B cell (primary cell): ENCODE data around the gene IFT88. TPM values are rescaled to one million over a fixed set of nuclear protein-coding genes. Genes with fewer than 3 reads are reported as not detected.
A peak's percentile ranks its signal among the peaks of the same experiment; 100 is the strongest.

Experiments used
- ATAC-seq: fragments of 200-7000 bp; cut with Tn5 transposase; one replicate; pipeline ENCODE4 v1.10.0; 2021; ENCODE audit warnings: low read depth, mild to moderate bottlenecking, moderate number of reproducible peaks, moderate library complexity
- CTCF ChIA-PET: fragments of 350-600 bp; sonication (Branson Sonifier 250); formaldehyde crosslinking; loops from one replicate; lab custom pipeline; 2021; ENCODE audit warnings: antibody characterized with exemption, inconsistent platforms; lab: Charles Lee
- POLR2A ChIA-PET: fragments of 350-600 bp; sonication (Branson Sonifier 250); formaldehyde crosslinking; loops from one replicate; lab custom pipeline; 2021; ENCODE audit warnings: antibody characterized with exemption; lab: Charles Lee
- DNase-seq: peaks from one replicate; pipeline ENCODE4 v3.0.0; 2013
- H2AFZ ChIP-seq: 2 replicates; pipeline ENCODE4 v1.6.1; 2012; ENCODE audit warnings: mild to moderate bottlenecking, low read depth, low read length; ENCODE audit not compliant: insufficient read depth, poor library complexity, severe bottlenecking
- H3K27ac ChIP-seq, 2 donors: 1 replicate in 1 of 2; 2 replicates in 1 of 2; pipeline ENCODE4 v1.5.1; 2012 to 2013; ENCODE audit warnings: low read length in 2 of 2, mild to moderate bottlenecking in 2 of 2, moderate library complexity in 1 of 2
- H3K27me3 ChIP-seq, 4 experiments: fragments of 200-600 bp in 1 of 4; sonication (generic) in 1 of 4; replicated peaks in 1 of 4; 1 replicate in 2 of 4; 2 replicates in 2 of 4; pipeline versions ENCODE4 v1.6.1 to v1.7.0; 2013 to 2016; ENCODE audit warnings: low read length in 3 of 4, mild to moderate bottlenecking in 2 of 4, mixed read lengths in 1 of 4, moderate library complexity in 1 of 4; ENCODE audit not compliant: insufficient read depth in 4 of 4, control insufficient read depth in 3 of 4; ENCODE audit errors: control extremely low read depth in 1 of 4
- H3K36me3 ChIP-seq, 2 experiments: replicated peaks in 1 of 2; 1 replicate in 1 of 2; 2 replicates in 1 of 2; pipeline versions ENCODE4 v1.6.1 to v1.7.1; 2013; ENCODE audit warnings: low read length in 1 of 2; ENCODE audit not compliant: insufficient read depth in 2 of 2, control insufficient read depth in 1 of 2; ENCODE audit errors: control extremely low read depth in 1 of 2, extremely low read depth in 1 of 2
- H3K4me1 ChIP-seq, 2 donors: fragments of 200-600 bp in 1 of 2; sonication (generic) in 1 of 2; 1 replicate in 1 of 2; 2 replicates in 1 of 2; pipeline versions ENCODE4 v1.5.1 to v1.6.1; 2013 to 2017; ENCODE audit warnings: low read length in 2 of 2; ENCODE audit not compliant: control insufficient read depth in 2 of 2, insufficient read depth in 2 of 2
- H3K4me2 ChIP-seq: replicated peaks from 2 replicates; pipeline ENCODE3; 2012; ENCODE audit warnings: mild to moderate bottlenecking, low read depth, low read length; ENCODE audit not compliant: poor library complexity, severe bottlenecking
- H3K4me3 ChIP-seq, 5 experiments: fragments of 200-600 bp in 1 of 5; sonication (generic) in 1 of 5; 1 replicate in 3 of 5; 2 replicates in 2 of 5; pipeline versions ENCODE4 v1.5.1 to v1.7.0; 2011 to 2016; ENCODE audit warnings: low read length in 4 of 5, mild to moderate bottlenecking in 4 of 5, low read depth in 2 of 5, control low read depth in 1 of 5, moderate library complexity in 1 of 5; ENCODE audit not compliant: insufficient read depth in 1 of 5; ENCODE audit errors: control extremely low read depth in 1 of 5, extremely low read depth in 1 of 5
- H3K79me2 ChIP-seq: fragments of 200-600 bp; sonication (generic); one replicate; pipeline ENCODE4 v1.6.0; 2016; ENCODE audit warnings: low read length; ENCODE audit not compliant: control insufficient read depth, insufficient read depth
- H3K9ac ChIP-seq: fragments of 200-600 bp; sonication (generic); 2 replicates; pipeline ENCODE4 v1.6.1; 2017; ENCODE audit warnings: mild to moderate bottlenecking, low read length, moderate library complexity
- H3K9me3 ChIP-seq, 3 donors: one replicate each; pipeline versions ENCODE4 v1.6.1 to v1.7.1; 2013; ENCODE audit warnings: low read length in 2 of 3; ENCODE audit not compliant: control insufficient read depth in 2 of 3, insufficient read depth in 1 of 3; ENCODE audit errors: control extremely low read depth in 1 of 3
- H4K20me1 ChIP-seq: 2 replicates; pipeline ENCODE4 v1.6.0; 2012; ENCODE audit warnings: mild to moderate bottlenecking, low read length; ENCODE audit not compliant: insufficient read depth, control insufficient read depth, poor library complexity, severe bottlenecking
- H3K27ac Mint-ChIP-seq: one replicate; pipeline ENCODE4 v1.8.0; 2021; ENCODE audit warnings: mixed read lengths
- H3K27me3 Mint-ChIP-seq: one replicate; pipeline ENCODE4 v1.8.0; 2021; ENCODE audit warnings: mixed read lengths
- H3K4me1 Mint-ChIP-seq: one replicate; pipeline ENCODE4 v1.8.0; 2021; ENCODE audit warnings: mixed read lengths
- H3K4me3 Mint-ChIP-seq: one replicate; pipeline ENCODE4 v1.8.0; 2021; ENCODE audit warnings: mixed read lengths
- H3K9me3 Mint-ChIP-seq: one replicate; pipeline ENCODE4 v1.8.0; 2022; ENCODE audit warnings: mixed read lengths; ENCODE audit not compliant: insufficient read depth
- CTCF ChIP-seq: fragments of 200-600 bp; IDR thresholded peaks from one replicate; pipeline ENCODE4 v1.8.0; 2022; ENCODE audit warnings: antibody characterized with exemption, mild to moderate bottlenecking
- EZH2 ChIP-seq: IDR thresholded peaks from 2 replicates; pipeline ENCODE4 v1.6.1; 2012; ENCODE audit warnings: borderline replicate concordance, low read depth, mild to moderate bottlenecking, moderate library complexity, low read length; ENCODE audit not compliant: insufficient read depth, poor library complexity, severe bottlenecking
- WGBS: methylation state at CpG from one replicate; pipeline ENCODE4 v1.1.5; 2013; ENCODE audit warnings: missing lambda C conversion rate; ENCODE audit not compliant: insufficient coverage; 5-methylcytosine and 5-hydroxymethylcytosine counted together
- intact Hi-C: fragments of 100-400 bp; cut with micrococcal nuclease; formaldehyde crosslinking; loops from one replicate; pipeline ENCODE4 v1.10.0; 2022
- polyA plus RNA-seq: library from polyadenylated mRNA; depleted of rRNA; stranded (reverse); fragments of >200 nt; gene quantifications from 2 replicates; pipeline ENCODE4 v1.2.3, GENCODE V29; 2012
- total RNA-seq, 2 donors: library from RNA; stranded (reverse); fragments of 120-200 nt in 1 of 2; gene quantifications; 1 replicate in 1 of 2; 2 replicates in 1 of 2; pipeline versions ENCODE4 v1.2.3 to v1.2.4, GENCODE V29; 2013 to 2022

IFT88 gene
- total and polyA plus RNA-seq, 2 donors (not counting 1 experiment from before 2014, with no cell fraction given): 8.0 to 23.3 TPM

- no peaks in the 10 kb centered on the region for H4K20me1 ChIP-seq
- peaks cover 23% of the 10 kb centered on the region for H3K27me3 Mint-ChIP-seq
- no peaks in the 10 kb centered on the region for H3K79me2 ChIP-seq
- H3K36me3 ChIP-seq: no peaks in the 10 kb centered on the region
- H3K9ac ChIP-seq: peak overlapping the region; percentile 74
- no peak for ATAC-seq
- peak overlapping the region; percentile 40 to 76 (median 59) for H3K4me3 ChIP-seq
- H3K4me3 Mint-ChIP-seq: peak overlapping the region; percentile 95
- peaks cover 12% of the 10 kb centered on the region for H3K4me1 Mint-ChIP-seq
- no peak overlapping the region for H3K27ac ChIP-seq
- no peak overlapping the region for H3K27ac Mint-ChIP-seq
- TF ChIP-seq CTCF: no peak
- TF ChIP-seq EZH2: no peak
- CTCF ChIA-PET: interaction anchor here (0.6 to 1.6 kb wide), 4 partner anchors 9 to 766 kb away, joined by 3 to 4 read pairs (median 3); no protein-coding TSS in a partner anchor
- peaks cover 11 to 12% of the 10 kb centered on the region in 2 donors for H3K4me1 ChIP-seq
- peak overlapping the region; percentile 99 for H3K4me2 ChIP-seq
- intact Hi-C loops: loop anchor here (2.0 to 10.0 kb wide), 4 partner anchors 70 to 902 kb away; partner anchors contain the start of genes EEF1AKMT1, IFT88, MICU2 and XPO4
- no peaks in the 10 kb centered on the region for H3K9me3 Mint-ChIP-seq
- DNase-seq: peak; percentile 41
- POLR2A ChIA-PET: no interaction called here
- H3K27me3 ChIP-seq: peaks cover 0 to 31% (median 23%) of the 10 kb centered on the region in 4 experiments
- 3% methylated on average over 6 of the region's 9 CpGs for WGBS
- peak overlapping the region; percentile 98 for H2AFZ ChIP-seq
- H3K9me3 ChIP-seq: no peaks in the 10 kb centered on the region
Observed at GRCh38 chr13:20702530-20702914, 135.6 kb downstream of the IFT88 start.
